Measurements from ENCODE around the gene DOK7. TPM values are rescaled to one million over a fixed set of nuclear protein-coding genes. Genes with fewer than 3 reads are reported as not detected.

The DOK7 gene
- total and polyA plus RNA-seq, 2 of the 4 experiments (the other 2 are of a cell fraction): not detected

DNA sequence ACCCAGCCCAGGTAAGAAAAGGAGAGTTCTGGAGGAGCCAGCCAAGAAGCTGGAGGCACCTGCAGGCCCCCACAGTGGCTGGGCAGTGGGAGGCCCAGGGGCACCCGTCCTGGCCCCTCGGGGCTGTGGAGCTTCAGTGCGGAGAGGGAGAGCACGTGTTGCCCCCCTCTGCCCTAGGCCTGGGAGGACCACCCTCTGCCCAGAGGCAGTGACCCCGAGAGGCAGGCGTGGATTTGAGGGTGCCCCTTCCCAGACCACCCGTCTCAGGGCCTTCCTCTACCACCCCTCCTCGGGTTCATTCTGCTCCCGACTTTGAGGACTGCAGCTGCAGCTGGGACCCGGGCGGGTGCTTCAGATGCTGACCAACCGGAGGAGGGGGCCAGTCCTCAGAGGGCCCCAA lies 33.5 kb upstream of the DOK7 start:
- Histone ChIP-seq H4K5ac (ENCODE audit: low read depth, low read length) (no peak overlapping the region), H3K23ac (ENCODE audit: low read depth, low read length) (no peak overlapping the region), H3K14ac (replicated peaks; ENCODE audit: low read depth, low read length) (no peak overlapping the region), H2AK5ac (ENCODE audit: low read depth, low read length) (no peak overlapping the region), H3K4me2 (ENCODE audit: low read depth, low read length) (no peak overlapping the region), H3K9me1 (ENCODE audit: insufficient read depth, low read length) (0 out of 2 replicates have a peak, but pooled peaks cover 3% of the 10 kb centered on the region), H4K8ac (ENCODE audit: low read depth in 2 of 2, low read length in 2 of 2) (no peak overlapping the region), H3K9ac (ENCODE audit: low read depth, low read length) (no peak overlapping the region), H3K18ac (ENCODE audit: low read depth, low read length) (no peak overlapping the region), H2BK5ac (ENCODE audit: low read depth, low read length, poor library complexity, severe bottlenecking) (no peak overlapping the region), H3K9me3 (ENCODE audit: control insufficient read depth, insufficient read depth, low read length) (no peaks in the 10 kb centered on the region), H2AK9ac (replicated peaks; ENCODE audit: low read depth, low read length, poor library complexity) (no peak overlapping the region), H4K91ac (ENCODE audit: insufficient read depth, low read depth, low read length) (no peak overlapping the region), H3K4me1 (ENCODE audit: control insufficient read depth, insufficient read depth, low read length) (no peaks in the 10 kb centered on the region), H2BK20ac (ENCODE audit: low read depth, low read length) (no peak overlapping the region), H3K27ac (ENCODE audit: insufficient read depth, low read length) (no peak overlapping the region), H3K27me3 (ENCODE audit: control insufficient read depth, insufficient read depth, low read length) (no peaks in the 10 kb centered on the region), H2BK15ac (ENCODE audit: low read depth, low read length) (no peak overlapping the region), H3K36me3 (ENCODE audit: control insufficient read depth, insufficient read depth, low read length) (peaks cover 27% of the 10 kb centered on the region), H3K79me1 (ENCODE audit: low read depth in 1 of 2, low read length in 2 of 2) (no peaks in the 10 kb centered on the region), H4K20me1 (ENCODE audit: insufficient read depth, low read length) (no peaks in the 10 kb centered on the region; the same call in 1 of the 2 replicates), H3K4ac (ENCODE audit: low read depth, low read length) (no peak overlapping the region), H3K4me3 (ENCODE audit: insufficient read depth, low read depth, low read length) (no peak overlapping the region), H3K56ac (ENCODE audit: extremely low read depth, insufficient read depth, low read length) (no peak overlapping the region), H2AFZ (replicated peaks; ENCODE audit: low read length, poor library complexity) (no peak overlapping the region), H2BK120ac (ENCODE audit: low read depth, low read length) (no peak overlapping the region)
- CTCF ChIA-PET: interaction anchor here (0.8 to 1.4 kb wide), 2 partner anchors 51 to 82 kb away, joined by 3 to 4 read pairs; no protein-coding TSS in a partner anchor
- dilution Hi-C loops (cut with HindIII; ENCODE audit: low sequenced_read_pairs, unreplicated experiment) (no loop called here), intact Hi-C loops (cut with micrococcal nuclease) (no loop called here), in situ Hi-C loops (cut with MboI; ENCODE audit: low sequenced_read_pairs) (no loop called here)
- TF ChIP-seq CHD1 (IDR thresholded peaks at IDR 0.05; ENCODE audit: low read depth, low read length) (no peak), FOS (IDR thresholded peaks at IDR 0.05; ENCODE audit: low read depth, low read length) (no peak), NFE2L2 (IDR thresholded peaks at IDR 0.05; ENCODE audit: low read depth, low read length) (no peak), SMC3 (IDR thresholded peaks at IDR 0.05; ENCODE audit: low read depth, low read length) (no peak), MXI1 (IDR thresholded peaks at IDR 0.05; ENCODE audit: borderline replicate concordance, low read depth, low read length) (no peak), RFX5 (IDR thresholded peaks at IDR 0.05; ENCODE audit: low read depth, low read length) (no peak), BHLHE40 (IDR thresholded peaks at IDR 0.05; ENCODE audit: low read depth, low read length) (no peak), MAFK (IDR thresholded peaks at IDR 0.05; ENCODE audit: low read depth, low read length) (no peak), MAZ (IDR thresholded peaks at IDR 0.05; ENCODE audit: borderline replicate concordance, low read depth, low read length) (no peak), RCOR1 (IDR thresholded peaks at IDR 0.05; ENCODE audit: insufficient replicate concordance, low read length) (no peak), CEBPB (IDR thresholded peaks at IDR 0.05; ENCODE audit: low read depth, low read length) (no peak), RAD21 (IDR thresholded peaks at IDR 0.05; ENCODE audit: low read length) (no peak), POLR2A (IDR thresholded peaks at IDR 0.05; ENCODE audit: low read depth, low read length) (no peak)
- TF ChIP-seq, protein P1, sequence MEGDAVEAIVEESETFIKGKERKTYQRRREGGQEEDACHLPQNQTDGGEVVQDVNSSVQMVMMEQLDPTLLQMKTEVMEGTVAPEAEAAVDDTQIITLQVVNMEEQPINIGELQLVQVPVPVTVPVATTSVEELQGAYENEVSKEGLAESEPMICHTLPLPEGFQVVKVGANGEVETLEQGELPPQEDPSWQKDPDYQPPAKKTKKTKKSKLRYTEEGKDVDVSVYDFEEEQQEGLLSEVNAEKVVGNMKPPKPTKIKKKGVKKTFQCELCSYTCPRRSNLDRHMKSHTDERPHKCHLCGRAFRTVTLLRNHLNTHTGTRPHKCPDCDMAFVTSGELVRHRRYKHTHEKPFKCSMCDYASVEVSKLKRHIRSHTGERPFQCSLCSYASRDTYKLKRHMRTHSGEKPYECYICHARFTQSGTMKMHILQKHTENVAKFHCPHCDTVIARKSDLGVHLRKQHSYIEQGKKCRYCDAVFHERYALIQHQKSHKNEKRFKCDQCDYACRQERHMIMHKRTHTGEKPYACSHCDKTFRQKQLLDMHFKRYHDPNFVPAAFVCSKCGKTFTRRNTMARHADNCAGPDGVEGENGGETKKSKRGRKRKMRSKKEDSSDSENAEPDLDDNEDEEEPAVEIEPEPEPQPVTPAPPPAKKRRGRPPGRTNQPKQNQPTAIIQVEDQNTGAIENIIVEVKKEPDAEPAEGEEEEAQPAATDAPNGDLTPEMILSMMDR (conservative IDR thresholded peaks at IDR 0.05; ENCODE audit: low read depth, low read length): no peak
- TF ChIP-seq, protein P2, sequence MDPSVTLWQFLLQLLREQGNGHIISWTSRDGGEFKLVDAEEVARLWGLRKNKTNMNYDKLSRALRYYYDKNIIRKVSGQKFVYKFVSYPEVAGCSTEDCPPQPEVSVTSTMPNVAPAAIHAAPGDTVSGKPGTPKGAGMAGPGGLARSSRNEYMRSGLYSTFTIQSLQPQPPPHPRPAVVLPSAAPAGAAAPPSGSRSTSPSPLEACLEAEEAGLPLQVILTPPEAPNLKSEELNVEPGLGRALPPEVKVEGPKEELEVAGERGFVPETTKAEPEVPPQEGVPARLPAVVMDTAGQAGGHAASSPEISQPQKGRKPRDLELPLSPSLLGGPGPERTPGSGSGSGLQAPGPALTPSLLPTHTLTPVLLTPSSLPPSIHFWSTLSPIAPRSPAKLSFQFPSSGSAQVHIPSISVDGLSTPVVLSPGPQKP (IDR thresholded peaks at IDR 0.05; ENCODE audit: borderline replicate concordance, low read depth, low read length): no peak
- TF ChIP-seq, protein P3, sequence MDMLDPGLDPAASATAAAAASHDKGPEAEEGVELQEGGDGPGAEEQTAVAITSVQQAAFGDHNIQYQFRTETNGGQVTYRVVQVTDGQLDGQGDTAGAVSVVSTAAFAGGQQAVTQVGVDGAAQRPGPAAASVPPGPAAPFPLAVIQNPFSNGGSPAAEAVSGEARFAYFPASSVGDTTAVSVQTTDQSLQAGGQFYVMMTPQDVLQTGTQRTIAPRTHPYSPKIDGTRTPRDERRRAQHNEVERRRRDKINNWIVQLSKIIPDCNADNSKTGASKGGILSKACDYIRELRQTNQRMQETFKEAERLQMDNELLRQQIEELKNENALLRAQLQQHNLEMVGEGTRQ (IDR thresholded peaks at IDR 0.05; ENCODE audit: low read depth, low read length): no peak
- 80% methylated on average over 4 of the region's 12 CpGs; no CpG with 5 or more reads in 1 of the 2 experiments for WGBS, 2 experiments (ENCODE audit: extremely low coverage in 2 of 2, insufficient read length in 1 of 2)
- no peak for ATAC-seq (ENCODE audit: low read depth)
- no TSS peak for BruUV-seq (replicated peaks)
- no peak for DNase-seq
- POLR2A ChIA-PET (ENCODE audit: unreplicated experiment): no interaction called here
